ENCODE measurements around the gene TRAM2. TPM values are rescaled to one million over a fixed set of nuclear protein-coding genes. Genes with fewer than 3 reads are reported as not detected.

The TRAM2 gene
- 17.7 and 19.6 TPM in 2 replicates for total RNA-seq (2014; rRNA removed)
- percentile 64 among the genes with signal in this experiment for Bru-seq, nascent RNA
- BruChase-seq, experiment 1, labeled RNA remaining after a 6-hour chase, result percentile 71 among the genes with signal in this experiment
- percentile 64 among the genes with signal in this experiment for BruChase-seq, experiment 2, labeled RNA remaining after a 2-hour chase
- long read RNA-seq, full-length matches to known transcripts, result 20 of 94 reads
- long read RNA-seq, partial matches to known transcripts, result 3 of 94 reads
- long read RNA-seq, other reads (novel, unspliced or antisense), result 71 of 94 reads

GRCh38 chr6:52577022-52577777 is at the start of gene TRAM2:
TRAM2 (minus strand) TSS chr6:52577060; CDS start chr6:52576915, 145 bp downstream.
- peak within 1 kb of the TSS; percentile 89 for H3K4me2 ChIP-seq (ENCODE audit: low read length)
- H3K36me3 ChIP-seq (ENCODE audit: low read depth, low read length), result no peaks in the 10 kb centered on the region
- H3K4me3 ChIP-seq (ENCODE audit: low read length), result peak within 1 kb of the TSS; percentile 87
- POLR2A ChIA-PET (ENCODE audit: unreplicated experiment), result no interaction called here
- peaks cover 45% of the 10 kb centered on the region for H3K79me2 ChIP-seq (ENCODE audit: low read length)
- no peaks in the 10 kb centered on the region for H3F3A ChIP-seq (ENCODE audit: low read length, unreplicated experiment)
- intact Hi-C loops (cut with micrococcal nuclease), result loop anchor here (2.0 kb wide), 1 partner anchor 72 kb away; no protein-coding TSS in a partner anchor
- H3K27me3 ChIP-seq (ENCODE audit: low read length), result no peaks in the 10 kb centered on the region
- no peak for TF ChIP-seq EZH2 (IDR thresholded peaks at IDR 0.05; ENCODE audit: low read length, unreplicated experiment)
- peak; percentile 57; the same call in 1 of the 2 replicates for TF ChIP-seq EZH2phosphoT487 (IDR thresholded peaks at IDR 0.05; ENCODE audit: borderline replicate concordance, low read length)
- TF ChIP-seq CTCF (conservative IDR thresholded peaks at IDR 0.05; ENCODE audit: low read depth, low read length), result peak; percentile 29; the same call in 1 of the 2 replicates
- CTCF ChIA-PET, result interaction anchor here (0.6 kb wide), 1 partner anchor 59 kb away, joined by 3 read pairs; no protein-coding TSS in a partner anchor
- peak within 1 kb of the TSS; percentile 90 for H3K9ac ChIP-seq (ENCODE audit: low read length)
- peaks cover 33% of the 10 kb centered on the region for H3K4me1 ChIP-seq (ENCODE audit: insufficient read depth, low read length)
- BruUV-seq (replicated peaks), result no TSS peak
- H3K9me3 ChIP-seq (ENCODE audit: low read length), result no peaks in the 10 kb centered on the region
- H4K20me1 ChIP-seq (ENCODE audit: low read length), result peaks cover 9% of the 10 kb centered on the region; the same call in 1 of the 2 replicates
- peak within 1 kb of the TSS; percentile 88 for H2AFZ ChIP-seq (ENCODE audit: low read length)
- no peaks in the 10 kb centered on the region for H3K9me2 ChIP-seq (replicated peaks; ENCODE audit: low read length)
- ATAC-seq, result peak; percentile 80
- peak within 1 kb of the TSS; percentile 64 for H3K27ac ChIP-seq (ENCODE audit: low read length)
- DNase-seq, result peak; percentile 81

- CTCF ChIA-PET, result no interaction called here
- DNase-seq (no peak), ATAC-seq (no peak)
- Histone ChIP-seq H3K9me2 (replicated peaks; ENCODE audit: low read length) (no peaks in the 10 kb centered on the region), H3K27ac (ENCODE audit: low read length) (no peak overlapping the region), H4K20me1 (ENCODE audit: low read length) (no peaks in the 10 kb centered on the region), H3K4me1 (ENCODE audit: insufficient read depth, low read length) (no peaks in the 10 kb centered on the region), H2AFZ (ENCODE audit: low read length) (no peak overlapping the region), H3K9ac (ENCODE audit: low read length) (no peak overlapping the region), H3K36me3 (ENCODE audit: low read depth, low read length) (no peaks in the 10 kb centered on the region), H3K9me3 (ENCODE audit: low read length) (no peaks in the 10 kb centered on the region), H3K27me3 (ENCODE audit: low read length) (no peaks in the 10 kb centered on the region), H3K79me2 (ENCODE audit: low read length) (no peaks in the 10 kb centered on the region), H3K4me2 (ENCODE audit: low read length) (no peak overlapping the region), H3K4me3 (ENCODE audit: low read length) (no peak overlapping the region), H3F3A (ENCODE audit: low read length, unreplicated experiment) (no peaks in the 10 kb centered on the region)
- TF ChIP-seq EZH2phosphoT487 (IDR thresholded peaks at IDR 0.05; ENCODE audit: borderline replicate concordance, low read length) (no peak), EZH2 (IDR thresholded peaks at IDR 0.05; ENCODE audit: low read length, unreplicated experiment) (no peak), CTCF (conservative IDR thresholded peaks at IDR 0.05; ENCODE audit: low read depth, low read length) (no peak)
- no TSS peak for BruUV-seq (replicated peaks)
- POLR2A ChIA-PET (ENCODE audit: unreplicated experiment), result no interaction called here
- intact Hi-C loops (cut with micrococcal nuclease), result no loop called here
Observed at GRCh38 chr6:52622810-52623209, 46.0 kb upstream of the TRAM2 start.

Data from PC-3 (cell line).